GM18951 (cell line): Measurements from ENCODE around the gene IL36G.

ENCODE experiments used
- POLR2A ChIP-seq: IDR thresholded peaks from 4 replicates; pipeline ENCODE4 v1.6.1; 2011; ENCODE audit warnings: mild to moderate bottlenecking; ENCODE audit not compliant: insufficient read length, insufficient read depth; ENCODE audit errors: extremely low read depth
- in situ Hi-C: fragments of 300-500 bp; cut with MboI; formaldehyde crosslinking; loops from one replicate; pipeline ENCODE4 v1.12.0; 2022; ENCODE audit warnings: low sequenced_read_pairs, mixed read lengths, inconsistent platforms; ENCODE audit not compliant: unreplicated experiment

Gene IL36G

DNA sequence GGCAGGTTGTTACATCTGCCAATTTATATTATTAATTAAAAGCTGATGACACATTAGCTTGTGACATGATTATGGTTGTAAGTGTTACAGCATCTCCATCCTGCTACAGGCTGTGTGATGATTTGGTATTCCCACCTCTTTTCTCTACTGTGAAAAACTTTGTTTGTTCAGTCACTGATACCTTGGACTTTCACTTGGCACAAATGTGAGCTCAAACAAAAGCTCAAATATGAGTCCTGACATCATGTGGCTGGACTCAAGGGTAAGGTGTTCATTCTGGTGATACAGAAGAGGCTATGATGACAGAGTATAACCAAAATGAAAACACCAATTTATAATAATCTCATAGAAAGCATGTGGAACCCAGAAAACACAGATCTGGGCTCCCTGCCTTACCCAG lies 16.0 kb downstream of the IL36G start:
- in situ Hi-C loops: no loop called here
- TF ChIP-seq POLR2A: no peak

DNA sequence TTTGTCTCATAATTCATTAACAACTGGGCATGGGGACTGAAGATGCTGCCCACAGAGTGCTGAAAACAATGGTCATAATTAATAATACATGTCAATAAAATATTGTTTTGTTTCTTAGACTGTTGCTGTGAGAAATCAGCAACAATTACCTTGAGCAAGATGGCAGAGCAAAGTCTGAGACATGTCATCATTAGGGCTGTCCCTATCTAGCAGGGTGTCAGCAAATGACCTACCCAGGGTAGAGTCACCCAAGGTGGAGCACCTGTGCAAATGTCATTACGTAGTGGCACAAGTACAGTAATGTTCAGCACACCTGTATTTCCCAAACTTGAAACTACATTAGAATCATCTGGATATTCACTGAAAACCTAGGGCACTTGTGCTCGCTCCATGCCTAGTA lies 16.8 kb downstream of the IL36G start:
- no peak for TF ChIP-seq POLR2A
- in situ Hi-C loops: no loop called here

DNA sequence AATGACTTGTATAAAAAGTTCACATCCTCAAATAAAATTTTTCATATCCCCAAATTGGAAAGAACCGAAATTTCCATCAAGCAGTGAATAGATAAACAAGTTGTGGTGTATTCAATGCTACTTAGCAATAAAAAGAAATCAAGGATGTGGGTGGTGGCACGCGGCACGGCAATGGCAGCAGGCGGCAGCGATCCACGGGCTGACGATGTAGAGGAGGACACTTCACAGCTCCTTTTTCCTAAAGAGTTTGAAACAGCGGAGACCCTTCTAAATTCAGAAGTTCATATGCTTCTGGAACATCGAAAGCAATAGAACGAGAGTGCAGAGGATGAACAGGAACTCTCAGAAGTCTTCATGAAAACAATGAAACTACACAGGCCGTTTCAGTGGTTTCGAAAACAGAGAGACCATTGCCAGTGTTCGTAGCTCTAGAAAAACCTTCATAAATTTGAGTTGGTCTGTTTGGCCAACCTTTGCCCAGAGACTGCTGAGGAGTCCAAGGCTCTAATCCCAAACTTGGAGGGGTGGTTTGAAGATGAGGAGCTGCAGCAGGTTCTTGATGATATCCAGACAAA lies 17.6 kb downstream of the IL36G start:
- in situ Hi-C loops: no loop called here
- no peak for TF ChIP-seq POLR2A

DNA sequence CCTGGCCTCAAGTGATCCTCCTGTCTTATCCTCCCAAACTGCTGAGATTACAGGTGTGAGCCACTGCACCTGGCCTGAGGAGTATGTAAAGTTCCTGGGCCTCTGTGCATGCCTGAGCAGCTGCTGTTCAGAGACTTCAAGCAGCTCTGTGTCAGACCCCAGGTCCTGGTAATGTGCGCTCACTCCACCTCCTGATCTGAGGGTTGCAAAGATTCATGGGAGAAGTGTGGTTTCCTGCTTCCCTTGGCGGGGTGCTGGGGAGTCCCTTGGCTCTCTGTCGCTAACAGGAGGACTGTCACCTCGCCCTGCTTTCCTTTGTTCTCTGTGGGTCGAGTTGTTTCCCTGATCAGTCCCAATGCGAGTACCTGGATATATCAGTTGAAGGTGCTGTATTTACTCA lies 18.8 kb downstream of the IL36G start:
- TF ChIP-seq POLR2A: no peak
- in situ Hi-C loops: no loop called here

DNA sequence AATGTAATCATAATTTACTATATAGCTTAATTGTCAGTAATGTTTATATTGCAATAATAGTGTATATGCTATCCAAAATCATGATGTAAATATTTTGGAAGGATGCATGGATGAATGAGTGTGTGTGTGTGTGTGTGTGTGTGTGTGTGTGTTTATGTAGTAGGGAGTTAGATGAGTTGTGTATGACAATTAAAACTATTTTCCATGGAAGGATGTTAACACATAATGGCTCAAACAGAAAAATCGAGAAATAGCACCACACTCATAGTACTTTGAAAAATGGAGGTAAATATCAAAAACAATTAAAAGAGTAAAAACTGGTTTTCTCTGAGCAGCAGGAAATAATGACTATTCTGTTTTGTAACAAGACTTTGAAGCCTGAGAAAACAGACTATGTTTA lies 19.3 kb downstream of the IL36G start:
- TF ChIP-seq POLR2A: no peak
- in situ Hi-C loops: no loop called here

DNA sequence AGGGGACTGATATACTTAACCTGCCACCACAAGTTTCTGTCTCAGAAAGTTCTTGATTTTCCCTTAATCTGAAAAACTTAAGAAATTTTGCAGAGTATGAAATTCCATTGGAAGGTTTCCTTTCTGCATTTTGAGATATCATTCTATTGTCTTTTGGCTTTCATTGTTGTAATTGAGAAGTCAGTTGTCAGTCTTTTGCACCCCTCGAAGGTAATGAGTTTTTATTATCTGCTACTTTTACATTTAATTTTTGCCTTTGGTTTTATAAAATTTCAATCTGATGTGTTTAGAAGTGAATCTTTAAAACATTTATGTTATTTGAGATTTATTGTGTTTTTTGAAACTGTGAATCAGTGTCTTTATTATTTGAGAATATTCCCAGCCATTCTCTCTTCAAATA lies 22.6 kb downstream of the IL36G start:
- no peak for TF ChIP-seq POLR2A
- in situ Hi-C loops: no loop called here

DNA sequence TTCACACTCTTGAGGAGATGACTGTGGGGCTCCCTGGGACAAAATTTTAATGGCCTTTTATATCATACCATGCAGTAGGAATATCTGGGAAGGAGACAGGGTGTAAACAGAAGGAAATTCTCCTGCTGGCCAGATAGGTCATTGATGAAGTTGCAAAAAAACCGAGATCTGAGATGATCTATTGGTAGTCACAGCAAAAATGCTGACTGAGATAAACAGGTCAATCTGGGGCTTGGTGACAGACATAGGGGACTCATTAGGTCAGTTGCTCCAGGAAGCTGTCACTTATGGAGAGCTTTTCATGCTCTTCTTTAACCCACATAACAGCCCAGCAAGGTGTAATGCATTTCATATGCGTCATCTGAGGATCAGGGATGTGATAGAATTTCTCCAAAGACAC lies 24.9 kb downstream of the IL36G start:
- in situ Hi-C loops: no loop called here

DNA sequence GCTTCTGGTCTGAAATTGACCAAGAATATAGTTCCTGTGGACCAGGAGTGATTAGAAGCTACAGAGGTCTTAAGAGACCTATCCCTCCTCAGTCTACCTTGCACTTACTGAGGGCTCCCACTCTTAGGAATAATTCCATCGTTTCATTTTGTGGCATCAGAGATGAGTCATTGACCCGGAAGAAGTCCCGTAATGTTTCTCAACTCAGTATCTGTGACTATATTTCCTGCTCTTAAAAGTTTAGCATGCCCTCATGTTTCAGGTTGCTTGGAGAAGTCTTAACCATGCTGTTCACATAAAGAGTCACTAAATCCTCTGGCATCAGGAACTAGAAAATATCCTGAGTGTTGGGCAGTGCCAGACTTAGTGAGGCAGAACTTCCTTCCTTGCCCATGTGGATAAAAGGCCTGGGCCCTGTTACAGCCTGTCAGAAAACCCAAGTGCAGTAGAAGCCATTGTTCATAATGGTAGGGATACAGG lies 27.3 kb downstream of the IL36G start, which contains the start of gene IL36A:
Gene IL36A (plus strand): TSS at position 430 of the 480 bp plus-strand sequence. CDS start 413 bp downstream, outside the sequence.
- no peak for TF ChIP-seq POLR2A
- in situ Hi-C loops: no loop called here

More for the DNA sequence above, 24.9 kb downstream of the IL36G start:
- no peak for TF ChIP-seq POLR2A

DNA sequence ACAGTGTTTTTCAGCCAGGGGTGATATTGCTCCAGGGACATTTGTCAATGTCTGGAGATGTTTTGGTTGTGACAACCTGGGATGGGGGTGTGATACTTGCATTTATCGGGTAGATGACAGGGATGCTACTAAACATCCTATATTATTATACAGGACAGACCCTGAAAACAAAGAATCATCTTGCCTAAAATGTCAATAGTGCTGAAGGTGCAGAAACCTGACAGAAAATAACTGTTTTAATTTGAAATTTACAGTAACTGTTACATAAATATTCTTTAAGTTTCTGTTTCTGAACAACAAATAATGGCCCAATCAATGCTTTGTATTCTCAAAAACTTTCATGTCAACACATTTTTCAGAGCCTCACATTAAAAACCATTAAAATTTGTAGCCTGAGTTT lies 29.4 kb downstream of the IL36G start:
- TF ChIP-seq POLR2A: no peak
- in situ Hi-C loops: no loop called here

DNA sequence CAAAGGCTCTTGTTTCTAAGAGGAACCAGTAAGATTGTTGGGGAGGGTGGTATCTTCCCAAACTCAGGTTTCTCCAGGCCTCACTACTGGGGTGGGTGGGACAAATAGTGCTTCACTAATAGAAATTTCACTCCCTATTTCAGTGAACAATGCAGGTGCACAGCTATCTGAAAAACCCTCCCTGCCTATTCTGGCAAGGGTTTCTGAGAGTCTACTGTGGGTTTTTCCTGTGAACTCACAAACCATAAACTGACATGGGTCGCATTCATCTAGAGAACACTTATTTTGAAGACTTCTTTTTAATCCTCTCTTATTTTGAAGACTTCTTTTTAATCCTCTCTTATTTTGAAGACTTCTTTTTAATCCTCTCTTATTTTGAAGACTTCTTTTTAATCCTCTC lies 31.8 kb downstream of the IL36G start:
- in situ Hi-C loops: no loop called here
- TF ChIP-seq POLR2A: no peak

DNA sequence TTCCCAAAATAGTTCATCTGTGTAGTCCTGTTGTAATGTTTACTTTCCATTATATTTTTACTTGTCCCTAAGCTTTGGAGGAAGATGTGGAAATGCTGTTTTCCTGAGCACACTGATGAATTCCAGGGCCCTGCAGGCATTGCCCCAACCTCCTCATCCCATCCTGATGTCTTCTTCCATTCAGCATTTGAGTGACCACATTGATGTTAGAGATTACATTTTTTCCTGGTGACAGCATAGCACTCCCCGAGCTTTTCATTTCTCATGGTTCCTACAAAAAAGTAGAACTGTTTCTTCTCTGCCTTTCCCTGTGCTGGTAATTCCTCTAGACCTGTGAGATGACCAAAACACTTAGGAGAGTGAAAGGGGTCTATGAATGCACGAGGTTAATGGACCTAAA lies 32.3 kb downstream of the IL36G start:
- TF ChIP-seq POLR2A: no peak
- in situ Hi-C loops: no loop called here

DNA sequence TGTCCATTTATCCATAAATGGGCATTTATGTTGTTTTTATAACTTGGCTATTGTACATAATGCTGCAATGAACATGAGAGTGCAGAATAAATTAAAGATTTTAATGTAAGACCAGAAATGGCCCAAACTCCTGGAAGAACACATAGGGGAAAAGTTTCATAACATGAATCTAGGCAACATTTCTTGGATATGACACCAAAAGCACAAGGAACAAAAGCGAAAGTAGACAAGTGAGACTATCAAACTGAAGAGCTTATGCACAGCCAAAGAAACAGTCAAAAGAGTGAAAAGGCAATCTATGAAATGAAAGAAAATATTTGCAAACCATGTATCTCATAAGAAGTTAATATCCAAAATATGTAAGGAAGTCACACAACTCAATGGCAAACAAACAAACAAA lies 33.3 kb downstream of the IL36G start:
- TF ChIP-seq POLR2A: no peak
- in situ Hi-C loops: no loop called here

DNA sequence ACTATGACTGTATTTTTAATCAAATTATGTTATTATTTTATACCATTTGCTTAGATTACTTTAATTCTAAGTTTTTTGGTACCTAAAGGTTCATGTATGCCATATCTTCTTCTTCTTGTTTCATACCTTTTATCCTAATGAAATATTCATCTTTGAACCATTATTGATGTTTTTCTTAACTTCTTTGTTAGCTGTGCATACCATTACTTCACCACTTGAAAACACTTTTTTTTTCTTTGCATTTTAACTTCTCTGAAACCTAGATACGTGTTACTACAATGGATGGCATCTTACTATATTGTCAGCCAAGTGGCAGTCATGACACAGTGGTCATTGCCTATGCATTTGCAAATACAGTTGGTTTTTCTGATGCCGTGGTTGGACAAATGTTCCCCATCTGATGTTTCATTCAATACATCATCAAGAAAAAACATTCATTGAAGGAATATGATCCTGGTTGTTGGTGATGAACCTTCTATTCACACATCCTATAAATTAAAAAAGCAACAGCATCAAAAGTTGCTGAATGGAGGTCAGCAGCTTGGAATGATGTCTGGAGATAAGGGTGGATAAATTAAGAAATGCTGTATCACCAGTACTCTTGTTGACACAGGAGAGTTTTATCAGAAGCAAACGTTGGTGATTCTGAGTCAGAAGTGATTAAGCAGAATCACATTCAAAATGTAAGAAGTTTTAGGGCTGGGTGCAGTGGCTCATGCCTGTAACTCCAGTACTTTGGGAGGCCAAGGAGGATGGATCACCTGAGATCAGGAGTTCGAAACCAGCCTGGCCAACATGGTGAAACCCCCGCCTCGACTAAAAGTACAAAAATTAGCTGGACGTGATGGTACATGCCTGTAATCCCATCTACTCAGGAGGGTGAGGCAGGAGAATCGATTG lies 34.9 kb downstream of the IL36G start:
- in situ Hi-C loops: no loop called here

DNA sequence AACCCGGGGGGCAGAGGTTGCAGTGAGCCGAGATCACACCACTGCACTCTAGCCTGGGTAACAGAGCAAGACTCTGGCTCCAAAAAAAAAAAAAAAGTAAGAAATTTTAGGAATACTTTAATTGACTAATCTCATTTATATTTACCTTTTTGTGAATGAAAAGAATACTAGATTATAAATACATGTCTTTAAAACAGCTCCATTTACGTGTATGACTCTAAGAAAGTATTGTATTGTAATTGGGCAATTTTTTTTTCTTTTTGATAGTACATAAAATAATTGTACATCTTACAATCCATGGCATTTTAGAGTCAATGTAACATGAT lies 35.5 kb downstream of the IL36G start:
- TF ChIP-seq POLR2A: no peak
- in situ Hi-C loops: no loop called here

More for the DNA sequence above, 34.9 kb downstream of the IL36G start:
- TF ChIP-seq POLR2A: no peak
